ENCODE results near the gene ADAM15. TPM values are rescaled to one million over a fixed set of nuclear protein-coding genes. Genes with fewer than 3 reads are reported as not detected.

The ADAM15 gene, protein sequence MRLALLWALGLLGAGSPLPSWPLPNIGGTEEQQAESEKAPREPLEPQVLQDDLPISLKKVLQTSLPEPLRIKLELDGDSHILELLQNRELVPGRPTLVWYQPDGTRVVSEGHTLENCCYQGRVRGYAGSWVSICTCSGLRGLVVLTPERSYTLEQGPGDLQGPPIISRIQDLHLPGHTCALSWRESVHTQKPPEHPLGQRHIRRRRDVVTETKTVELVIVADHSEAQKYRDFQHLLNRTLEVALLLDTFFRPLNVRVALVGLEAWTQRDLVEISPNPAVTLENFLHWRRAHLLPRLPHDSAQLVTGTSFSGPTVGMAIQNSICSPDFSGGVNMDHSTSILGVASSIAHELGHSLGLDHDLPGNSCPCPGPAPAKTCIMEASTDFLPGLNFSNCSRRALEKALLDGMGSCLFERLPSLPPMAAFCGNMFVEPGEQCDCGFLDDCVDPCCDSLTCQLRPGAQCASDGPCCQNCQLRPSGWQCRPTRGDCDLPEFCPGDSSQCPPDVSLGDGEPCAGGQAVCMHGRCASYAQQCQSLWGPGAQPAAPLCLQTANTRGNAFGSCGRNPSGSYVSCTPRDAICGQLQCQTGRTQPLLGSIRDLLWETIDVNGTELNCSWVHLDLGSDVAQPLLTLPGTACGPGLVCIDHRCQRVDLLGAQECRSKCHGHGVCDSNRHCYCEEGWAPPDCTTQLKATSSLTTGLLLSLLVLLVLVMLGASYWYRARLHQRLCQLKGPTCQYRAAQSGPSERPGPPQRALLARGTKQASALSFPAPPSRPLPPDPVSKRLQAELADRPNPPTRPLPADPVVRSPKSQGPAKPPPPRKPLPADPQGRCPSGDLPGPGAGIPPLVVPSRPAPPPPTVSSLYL
- total RNA-seq (ENCODE audit: unreplicated experiment): 382 TPM
- long read RNA-seq, transcript ADAM15-201 (21 exons, 2,799 nt): major isoform, 51 of 149 reads
- long read RNA-seq, transcript ADAM15-205 (20 exons, 2,732 nt): minor isoform, 49 of 149 reads
- long read RNA-seq, partial matches to known transcripts: 26 of 149 reads
- long read RNA-seq, other reads (novel, unspliced or antisense): 16 of 149 reads

DNA sequence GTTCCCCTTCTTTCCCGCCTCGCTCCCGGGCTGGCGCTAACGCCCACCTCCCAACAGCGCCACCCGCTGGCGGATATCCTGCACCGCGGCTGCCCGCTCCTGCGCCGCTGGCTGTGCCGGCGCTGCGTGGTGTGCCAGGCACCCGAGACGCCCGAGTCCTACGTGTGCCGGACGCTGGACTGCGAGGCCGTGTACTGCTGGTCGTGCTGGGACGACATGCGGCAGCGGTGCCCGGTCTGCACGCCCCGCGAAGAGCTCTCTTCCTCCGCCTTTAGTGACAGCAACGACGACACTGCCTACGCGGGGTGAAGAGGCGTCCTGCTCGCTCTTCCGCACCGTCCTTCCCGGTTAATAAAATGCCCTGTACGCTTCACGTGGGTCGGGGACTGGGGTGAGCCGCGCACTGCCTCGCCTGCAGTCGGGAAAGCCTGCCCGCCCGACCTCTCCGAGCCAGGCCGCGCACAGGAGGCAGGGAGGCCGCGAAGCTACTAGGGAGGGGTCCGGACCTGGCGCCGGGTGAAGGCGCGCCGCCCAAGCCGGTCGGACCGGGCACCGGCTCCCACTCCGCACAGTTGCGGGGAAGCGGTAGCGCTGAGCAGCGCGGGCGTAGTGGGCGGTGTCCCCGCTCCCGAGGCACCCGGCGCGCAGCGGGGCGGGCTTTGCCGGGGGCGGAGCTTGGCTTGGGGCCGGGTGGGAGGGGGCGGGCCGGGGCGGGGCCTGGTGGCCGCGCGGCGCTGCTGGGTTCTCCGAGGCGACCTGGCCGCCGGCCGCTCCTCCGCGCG is at the start of gene ADAM15:
TSS of gene ADAM15 (plus strand) at position 757 of the 782 bp plus-strand sequence. CDS start 71 bp downstream, outside the sequence.
- Mint-ChIP-seq H3K27ac (ENCODE audit: unreplicated experiment) (peak within 1 kb of the TSS; percentile 96), H3K4me1 (ENCODE audit: unreplicated experiment) (peaks cover 50% of the 10 kb centered on the region), H3K36me3 (ENCODE audit: low read depth, unreplicated experiment) (peaks cover 16% of the 10 kb centered on the region), H3K27me3 (ENCODE audit: unreplicated experiment) (peaks cover 17% of the 10 kb centered on the region), H3K9me3 (ENCODE audit: unreplicated experiment) (no peaks in the 10 kb centered on the region), H3K4me3 (ENCODE audit: unreplicated experiment) (peak within 1 kb of the TSS; percentile 97)
- TF ChIP-seq, protein P1, sequence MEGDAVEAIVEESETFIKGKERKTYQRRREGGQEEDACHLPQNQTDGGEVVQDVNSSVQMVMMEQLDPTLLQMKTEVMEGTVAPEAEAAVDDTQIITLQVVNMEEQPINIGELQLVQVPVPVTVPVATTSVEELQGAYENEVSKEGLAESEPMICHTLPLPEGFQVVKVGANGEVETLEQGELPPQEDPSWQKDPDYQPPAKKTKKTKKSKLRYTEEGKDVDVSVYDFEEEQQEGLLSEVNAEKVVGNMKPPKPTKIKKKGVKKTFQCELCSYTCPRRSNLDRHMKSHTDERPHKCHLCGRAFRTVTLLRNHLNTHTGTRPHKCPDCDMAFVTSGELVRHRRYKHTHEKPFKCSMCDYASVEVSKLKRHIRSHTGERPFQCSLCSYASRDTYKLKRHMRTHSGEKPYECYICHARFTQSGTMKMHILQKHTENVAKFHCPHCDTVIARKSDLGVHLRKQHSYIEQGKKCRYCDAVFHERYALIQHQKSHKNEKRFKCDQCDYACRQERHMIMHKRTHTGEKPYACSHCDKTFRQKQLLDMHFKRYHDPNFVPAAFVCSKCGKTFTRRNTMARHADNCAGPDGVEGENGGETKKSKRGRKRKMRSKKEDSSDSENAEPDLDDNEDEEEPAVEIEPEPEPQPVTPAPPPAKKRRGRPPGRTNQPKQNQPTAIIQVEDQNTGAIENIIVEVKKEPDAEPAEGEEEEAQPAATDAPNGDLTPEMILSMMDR (IDR thresholded peaks at IDR 0.05; ENCODE audit: unreplicated experiment): peak; percentile 94
- DNase-seq (ENCODE audit: low spot score): peak; percentile 95

DNA sequence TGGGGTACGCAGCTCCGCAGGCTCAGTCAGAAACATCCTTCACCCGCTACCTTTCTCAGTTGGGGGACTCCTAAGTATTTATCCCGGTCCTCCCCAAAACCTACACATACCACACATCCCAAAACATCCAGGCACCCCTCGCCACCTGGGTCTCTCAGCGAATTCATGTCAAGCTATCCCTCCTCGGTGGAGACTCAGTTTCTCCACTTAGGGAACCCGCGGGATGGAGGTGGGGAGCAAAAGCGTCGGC is 49.8 kb upstream of the ADAM15 start:
- no peak for DNase-seq (ENCODE audit: low spot score)
- H3K4me3 Mint-ChIP-seq (ENCODE audit: unreplicated experiment): peak overlapping the region; percentile 84
- peaks cover 13% of the 10 kb centered on the region for H3K27me3 Mint-ChIP-seq (ENCODE audit: unreplicated experiment)

DNA sequence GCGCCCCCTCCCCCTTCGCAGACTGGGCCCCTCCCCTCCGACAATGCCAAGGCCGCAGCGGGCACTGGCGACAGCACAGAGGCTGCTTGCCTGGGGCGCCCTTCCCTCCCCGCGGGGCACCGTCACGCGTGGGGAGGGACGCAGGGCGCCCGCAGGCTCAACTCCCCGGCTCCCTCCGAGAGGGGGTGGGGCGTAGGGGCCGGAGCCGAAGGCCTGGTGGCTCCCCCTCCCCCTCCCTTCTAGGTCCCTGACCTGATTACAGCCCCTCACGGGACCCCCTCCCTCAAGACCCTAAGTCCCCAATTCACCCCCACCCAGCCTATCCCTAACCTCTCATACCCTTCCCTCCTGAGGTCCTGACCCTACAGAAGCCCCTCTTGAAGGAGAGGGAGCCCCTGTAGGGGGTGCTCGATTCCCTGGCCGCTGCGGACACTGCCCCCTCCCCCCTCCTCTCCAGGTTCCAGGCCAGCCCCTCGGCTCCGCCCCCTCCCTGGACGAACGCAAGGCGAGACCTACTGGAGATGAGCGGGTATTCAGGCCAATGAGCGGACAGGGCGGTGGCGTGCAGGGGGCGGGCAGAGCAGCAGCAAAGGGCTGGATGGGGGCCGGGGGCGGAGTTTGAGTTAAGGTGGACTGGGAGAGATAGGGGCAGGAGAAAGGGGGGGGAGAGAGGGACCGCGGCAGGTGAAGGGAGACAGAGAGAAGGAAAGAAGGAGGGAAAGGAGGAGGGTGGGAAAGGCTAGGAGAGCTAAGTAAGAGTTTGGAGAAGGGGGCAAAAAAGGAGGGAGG is 49.2 kb upstream of the ADAM15 start:
- peak; percentile 99 for DNase-seq (ENCODE audit: low spot score)
- no peaks in the 10 kb centered on the region for H3K9me3 Mint-ChIP-seq (ENCODE audit: unreplicated experiment)
- H3K27me3 Mint-ChIP-seq (ENCODE audit: unreplicated experiment): peaks cover 13% of the 10 kb centered on the region
- H3K4me1 Mint-ChIP-seq (ENCODE audit: unreplicated experiment): peaks cover 32% of the 10 kb centered on the region
- H3K27ac Mint-ChIP-seq (ENCODE audit: unreplicated experiment): peak overlapping the region; percentile 42
- H3K36me3 Mint-ChIP-seq (ENCODE audit: low read depth, unreplicated experiment): peaks cover 4% of the 10 kb centered on the region
- TF ChIP-seq, protein P1 (IDR thresholded peaks at IDR 0.05; ENCODE audit: unreplicated experiment): no peak
- peak overlapping the region; percentile 91 for H3K4me3 Mint-ChIP-seq (ENCODE audit: unreplicated experiment)

More for the DNA sequence above, 49.8 kb upstream of the ADAM15 start:
- peaks cover 2% of the 10 kb centered on the region for H3K36me3 Mint-ChIP-seq (ENCODE audit: low read depth, unreplicated experiment)
- H3K27ac Mint-ChIP-seq (ENCODE audit: unreplicated experiment): no peak overlapping the region
- H3K4me1 Mint-ChIP-seq (ENCODE audit: unreplicated experiment): peaks cover 27% of the 10 kb centered on the region
- TF ChIP-seq, protein P1 (IDR thresholded peaks at IDR 0.05; ENCODE audit: unreplicated experiment): no peak
- no peaks in the 10 kb centered on the region for H3K9me3 Mint-ChIP-seq (ENCODE audit: unreplicated experiment)

DNA sequence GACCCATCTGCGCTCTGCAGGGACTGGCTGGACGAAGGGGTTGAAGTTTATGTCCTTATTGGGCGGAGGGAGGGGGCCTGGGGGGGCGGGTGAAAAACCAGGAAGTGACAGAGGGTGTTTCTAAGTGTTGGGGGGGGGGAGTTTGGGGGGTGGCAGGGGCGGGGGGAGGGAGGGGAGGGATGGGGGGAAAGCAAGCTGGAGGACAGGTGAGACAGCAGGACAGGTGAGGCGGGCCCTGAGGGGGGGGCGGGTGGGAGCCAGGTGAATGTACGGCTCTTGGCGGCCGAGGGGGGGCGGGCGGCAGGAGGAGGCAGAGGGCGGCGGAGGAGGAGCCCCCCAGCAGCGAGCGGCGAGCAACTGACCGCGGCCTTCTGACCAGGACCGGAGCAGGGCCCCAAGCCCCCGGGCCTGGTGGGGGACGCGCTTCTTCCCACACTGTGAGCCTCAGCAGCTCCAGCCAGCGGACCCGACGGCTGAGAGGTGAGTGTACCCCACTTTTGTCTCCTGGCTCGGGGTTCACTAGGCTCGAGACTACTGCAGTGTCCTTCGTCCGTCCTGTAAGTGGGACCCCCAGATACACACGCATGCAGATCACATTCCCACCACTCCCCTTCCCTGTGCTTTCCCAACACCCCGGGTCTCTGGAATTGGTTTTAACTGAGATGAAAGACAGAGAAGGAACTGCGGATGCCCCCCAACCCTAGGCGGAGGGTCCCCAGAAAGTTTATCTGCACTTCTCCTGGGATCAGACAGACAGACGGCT is 48.5 kb upstream of the ADAM15 start, which contains the start of gene ZBTB7B:
TSS of gene ZBTB7B (plus strand) at position 339 of the 763 bp plus-strand sequence. CDS start 11,859 bp downstream, outside the sequence.
- Mint-ChIP-seq H3K4me3 (ENCODE audit: unreplicated experiment) (peak within 1 kb of the TSS; percentile 97), H3K36me3 (ENCODE audit: low read depth, unreplicated experiment) (peaks cover 4% of the 10 kb centered on the region), H3K4me1 (ENCODE audit: unreplicated experiment) (peaks cover 33% of the 10 kb centered on the region), H3K27ac (ENCODE audit: unreplicated experiment) (peak within 1 kb of the TSS; percentile 77), H3K9me3 (ENCODE audit: unreplicated experiment) (no peaks in the 10 kb centered on the region), H3K27me3 (ENCODE audit: unreplicated experiment) (peaks cover 13% of the 10 kb centered on the region)
- TF ChIP-seq, protein P1 (IDR thresholded peaks at IDR 0.05; ENCODE audit: unreplicated experiment): no peak
- peak; percentile 43 for DNase-seq (ENCODE audit: low spot score)
